HG03575 (cell line): ENCODE measurements around the gene ZNF567.
"Not testable (repeated sequence)": the region's sequence is repeated elsewhere in the genome, so short reads cannot be mapped to it uniquely, and the experiment has no call there.

Experiments used
- ATAC-seq: cut with Tn5 transposase; IDR thresholded peaks from one replicate; pipeline ENCODE4 v1.9.1; 2021; ENCODE audit not compliant: unreplicated experiment, insufficient number of reproducible peaks, low FRiP score; ENCODE audit errors: extremely low read depth

The ZNF567 gene

DNA sequence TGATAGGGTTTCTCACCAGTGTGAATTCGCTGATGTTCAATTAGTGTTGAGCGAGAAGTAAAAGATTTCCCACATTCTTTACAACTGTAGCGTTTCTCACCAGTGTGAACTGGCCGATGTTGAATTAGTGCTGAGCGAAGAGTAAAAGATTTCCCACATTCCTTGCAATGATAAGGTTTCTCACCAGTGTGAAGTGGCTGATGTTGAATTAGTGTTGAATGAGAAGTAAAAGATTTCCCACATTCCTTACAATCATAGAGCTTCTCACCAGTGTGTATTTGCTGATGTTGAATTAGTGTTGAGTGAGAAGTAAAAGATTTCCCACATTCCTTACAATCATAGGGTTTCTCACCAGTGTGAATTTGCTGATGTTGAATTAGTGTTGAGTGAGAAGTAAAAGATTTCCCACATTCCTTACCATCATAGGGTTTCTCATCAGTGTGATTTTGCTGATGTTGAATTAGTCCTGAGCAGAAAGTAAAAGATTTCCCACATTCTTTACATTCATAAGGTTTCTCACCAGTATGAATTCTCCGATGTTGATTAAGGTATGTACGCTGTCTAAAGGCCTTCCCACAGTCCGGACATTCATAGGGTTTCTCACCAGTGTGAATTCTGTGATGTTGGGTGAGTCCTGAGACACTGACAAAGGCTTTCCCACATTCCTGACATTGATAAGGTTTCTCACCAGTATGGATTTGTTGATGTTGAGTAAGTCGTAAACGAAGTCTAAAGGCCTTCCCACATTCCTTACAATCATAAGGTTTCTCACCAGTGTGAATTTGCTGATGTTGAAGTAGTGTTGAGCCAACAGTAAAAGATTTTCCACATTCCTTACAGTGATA, 61.2 kb downstream of the ZNF567 start:
- no peak for ATAC-seq

DNA sequence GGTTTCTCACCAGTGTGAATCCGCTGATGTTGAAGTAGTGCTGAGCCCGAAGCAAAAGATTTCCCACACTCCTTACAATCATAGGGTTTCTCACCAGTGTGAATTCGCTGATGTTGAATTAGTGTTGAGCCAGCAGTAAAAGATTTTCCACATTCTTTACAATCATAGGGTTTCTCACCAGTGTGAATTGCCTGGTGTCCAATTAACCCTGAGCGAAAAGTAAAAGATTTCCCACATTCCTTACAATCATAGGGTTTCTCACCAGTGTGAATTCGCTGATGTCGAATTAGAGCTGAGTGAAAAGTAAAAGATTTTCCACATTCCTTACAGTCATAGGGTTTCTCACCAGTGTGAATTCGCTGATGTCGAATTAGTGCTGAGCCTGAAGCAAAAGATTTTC, 62.2 kb downstream of the ZNF567 start:
- ATAC-seq: not testable (repeated sequence)

DNA sequence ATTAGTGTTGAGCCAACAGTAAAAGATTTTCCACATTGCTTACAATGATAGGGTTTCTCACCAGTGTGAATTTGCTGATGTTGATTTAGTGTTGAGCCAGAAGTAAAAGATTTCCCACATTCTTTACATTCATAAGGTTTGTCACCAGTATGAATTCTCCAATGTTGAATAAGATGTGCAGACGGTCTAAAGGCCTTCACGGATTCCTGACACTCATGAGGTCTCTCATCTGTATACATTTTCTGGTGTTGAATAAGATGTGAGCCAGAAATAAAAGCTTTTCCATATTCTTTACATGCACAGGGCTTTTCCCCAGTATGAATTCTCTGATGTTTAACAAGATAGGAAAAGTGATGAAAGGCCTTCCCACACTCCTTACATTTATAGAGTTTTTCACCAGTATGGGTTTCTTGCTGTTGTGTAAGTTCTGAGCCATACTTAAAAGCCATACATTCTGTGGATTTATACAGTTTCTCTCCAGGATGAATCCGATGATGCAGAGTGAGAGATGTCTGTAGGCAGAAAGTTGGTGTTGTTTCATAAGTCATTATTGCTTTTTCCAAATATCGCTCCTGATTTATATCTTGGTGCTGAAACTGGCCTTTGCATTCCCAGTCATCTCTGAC, 62.8 kb downstream of the ZNF567 start:
- ATAC-seq: no peak
